ENCODE data around the gene ERP44.
A peak's percentile ranks its signal among the peaks of the same experiment; 100 is the strongest.

DNA sequence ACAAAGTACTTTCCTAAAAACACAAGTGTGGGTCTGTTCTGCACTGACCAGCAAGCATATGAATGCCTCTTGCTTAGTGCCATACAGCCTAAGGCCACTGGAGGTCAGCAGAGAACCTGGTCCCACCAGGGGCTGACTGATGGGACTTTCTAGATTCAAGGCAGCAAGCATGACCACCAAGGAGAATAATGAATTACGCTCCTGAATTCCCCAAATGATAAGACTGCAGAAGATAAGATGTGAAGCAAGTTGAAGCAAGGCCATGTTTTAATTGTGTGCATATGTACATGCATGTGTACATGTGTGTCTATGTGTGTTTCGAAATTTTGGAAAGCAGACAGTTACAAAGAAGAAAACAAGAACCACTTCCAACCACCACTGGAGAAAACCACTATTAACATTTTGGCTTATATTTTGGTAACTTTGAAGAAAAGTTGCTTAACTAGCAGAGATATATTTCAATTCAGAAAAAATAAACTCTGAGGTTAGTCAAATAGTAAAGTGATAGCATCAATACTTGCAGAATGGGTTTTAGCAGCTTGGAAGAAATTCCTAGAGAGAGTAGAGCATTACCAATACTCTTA is 70.5 kb downstream of the ERP44 start:
- TF ChIP-seq, protein P1, sequence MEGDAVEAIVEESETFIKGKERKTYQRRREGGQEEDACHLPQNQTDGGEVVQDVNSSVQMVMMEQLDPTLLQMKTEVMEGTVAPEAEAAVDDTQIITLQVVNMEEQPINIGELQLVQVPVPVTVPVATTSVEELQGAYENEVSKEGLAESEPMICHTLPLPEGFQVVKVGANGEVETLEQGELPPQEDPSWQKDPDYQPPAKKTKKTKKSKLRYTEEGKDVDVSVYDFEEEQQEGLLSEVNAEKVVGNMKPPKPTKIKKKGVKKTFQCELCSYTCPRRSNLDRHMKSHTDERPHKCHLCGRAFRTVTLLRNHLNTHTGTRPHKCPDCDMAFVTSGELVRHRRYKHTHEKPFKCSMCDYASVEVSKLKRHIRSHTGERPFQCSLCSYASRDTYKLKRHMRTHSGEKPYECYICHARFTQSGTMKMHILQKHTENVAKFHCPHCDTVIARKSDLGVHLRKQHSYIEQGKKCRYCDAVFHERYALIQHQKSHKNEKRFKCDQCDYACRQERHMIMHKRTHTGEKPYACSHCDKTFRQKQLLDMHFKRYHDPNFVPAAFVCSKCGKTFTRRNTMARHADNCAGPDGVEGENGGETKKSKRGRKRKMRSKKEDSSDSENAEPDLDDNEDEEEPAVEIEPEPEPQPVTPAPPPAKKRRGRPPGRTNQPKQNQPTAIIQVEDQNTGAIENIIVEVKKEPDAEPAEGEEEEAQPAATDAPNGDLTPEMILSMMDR (IDR thresholded peaks at IDR 0.05; ENCODE audit: borderline replicate concordance, extremely low read depth, low read length, poor library complexity, severe bottlenecking), result peak; percentile 84
- TF ChIP-seq EZH2 (IDR thresholded peaks at IDR 0.05; ENCODE audit: borderline replicate concordance, low read depth, low read length, severe bottlenecking), result no peak
